Measurements from ENCODE around the gene NKG7. TPM values are rescaled to one million over a fixed set of nuclear protein-coding genes. Genes with fewer than 3 reads are reported as not detected.
"Not testable (repeated sequence)": the region's sequence is repeated elsewhere in the genome, so short reads cannot be mapped to it uniquely, and the experiment has no call there.

The NKG7 gene, protein sequence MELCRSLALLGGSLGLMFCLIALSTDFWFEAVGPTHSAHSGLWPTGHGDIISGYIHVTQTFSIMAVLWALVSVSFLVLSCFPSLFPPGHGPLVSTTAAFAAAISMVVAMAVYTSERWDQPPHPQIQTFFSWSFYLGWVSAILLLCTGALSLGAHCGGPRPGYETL
- not detected in 2 replicates for total RNA-seq
- 0.44 TPM in 1 of 2 replicates, not detected in the other for polyA plus RNA-seq

DNA sequence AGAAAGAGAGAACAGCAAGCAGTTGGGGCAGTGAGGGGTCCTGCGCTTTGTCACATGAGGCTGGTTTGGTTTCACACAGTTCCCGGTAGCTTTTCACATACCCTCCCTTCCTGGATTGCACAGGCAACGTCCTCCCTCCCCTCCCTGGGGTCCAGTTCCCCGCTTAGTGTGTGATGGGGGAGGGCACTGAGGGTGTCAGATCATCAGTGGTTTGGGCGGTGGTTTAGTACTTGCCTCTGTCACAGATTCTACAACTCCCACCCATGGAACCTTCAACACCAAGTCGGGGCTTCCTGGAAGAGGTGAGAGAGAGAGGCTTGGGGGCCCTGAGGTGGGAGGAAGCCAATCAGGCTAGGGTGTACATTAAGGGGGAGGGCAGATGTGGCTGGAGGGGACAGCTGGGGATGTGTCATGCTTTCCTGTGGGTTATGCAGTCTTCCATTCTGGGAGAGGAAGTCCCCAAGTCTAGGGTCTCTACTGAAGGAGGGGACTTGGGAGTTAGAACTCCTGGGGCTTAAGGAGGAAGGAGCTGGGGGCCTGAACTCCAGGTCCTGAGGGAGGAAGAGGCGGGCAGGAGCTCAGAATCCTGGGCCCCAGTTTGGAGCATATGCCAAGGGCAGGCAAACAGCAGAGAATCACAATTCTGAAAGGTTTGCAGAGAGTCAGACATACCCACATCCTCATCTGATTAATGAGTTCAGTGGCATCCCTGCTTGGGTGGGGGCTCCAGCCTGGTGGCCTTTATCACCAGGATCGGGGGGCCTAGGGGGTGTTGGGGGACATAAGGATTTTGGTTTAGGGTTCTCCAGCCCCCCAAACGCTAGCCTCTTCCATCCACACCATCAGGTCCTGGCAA, at the start of gene NKG7:
Gene NKG7, minus strand, starts transcription at position 6 of the 856 bp plus-strand sequence. CDS start 119 bp downstream, outside the sequence.
- TF ChIP-seq EZH2phosphoT487 (IDR thresholded peaks at IDR 0.05; ENCODE audit: low read depth, severe bottlenecking, unreplicated experiment), result no peak
- no peak for TF ChIP-seq CTCF (IDR thresholded peaks at IDR 0.05; ENCODE audit: poor library complexity)
- TF ChIP-seq EZH2 (IDR thresholded peaks at IDR 0.05; ENCODE audit: borderline replicate concordance), result no peak
- Histone ChIP-seq H3K9me3 (ENCODE audit: low read depth) (no peaks in the 10 kb centered on the region), H4K20me1 (ENCODE audit: insufficient read depth, poor library complexity, severe bottlenecking) (no peaks in the 10 kb centered on the region), H3K79me2 (no peaks in the 10 kb centered on the region), H3K36me3 (replicated peaks; ENCODE audit: insufficient read depth, low read depth) (no peaks in the 10 kb centered on the region), H3K27me3 (no peaks in the 10 kb centered on the region), H3K4me2 (no peak within 1 kb of the TSS), H3K4me3 (no peak within 1 kb of the TSS), H3K27ac (no peak within 1 kb of the TSS), H3K4me1 (ENCODE audit: insufficient read depth) (peaks cover 7% of the 10 kb centered on the region), H3K9me2 (replicated peaks; ENCODE audit: insufficient read depth) (no peaks in the 10 kb centered on the region), H2AFZ (no peak within 1 kb of the TSS)
- no peak for DNase-seq (ENCODE audit: low spot score)
- WGBS (ENCODE audit: low lambda C conversion rate, missing lambda C conversion rate), result 67% methylated on average over 9 of the region's 9 CpGs

GRCh38 chr19:51422053-51422448, 49.6 kb upstream of the NKG7 start:
- peak; percentile 93 for DNase-seq (ENCODE audit: low spot score)
- H3K36me3 ChIP-seq (replicated peaks; ENCODE audit: insufficient read depth, low read depth), result no peaks in the 10 kb centered on the region
- no peak overlapping the region for H3K27ac ChIP-seq
- TF ChIP-seq CTCF (IDR thresholded peaks at IDR 0.05; ENCODE audit: poor library complexity) (peak; percentile 93), EZH2phosphoT487 (IDR thresholded peaks at IDR 0.05; ENCODE audit: low read depth, severe bottlenecking, unreplicated experiment) (no peak)
- H3K4me2 ChIP-seq, result no peak overlapping the region
- no peaks in the 10 kb centered on the region for H3K9me3 ChIP-seq (ENCODE audit: low read depth)
- no peaks in the 10 kb centered on the region for H3K27me3 ChIP-seq
- no peaks in the 10 kb centered on the region for H3K79me2 ChIP-seq
- H4K20me1 ChIP-seq (ENCODE audit: insufficient read depth, poor library complexity, severe bottlenecking), result no peaks in the 10 kb centered on the region
- H3K9me2 ChIP-seq (replicated peaks; ENCODE audit: insufficient read depth), result no peaks in the 10 kb centered on the region
- no peak overlapping the region for H3K4me3 ChIP-seq
- 7% methylated on average over 19 of the region's 19 CpGs for WGBS (ENCODE audit: low lambda C conversion rate, missing lambda C conversion rate)
- no peak overlapping the region for H2AFZ ChIP-seq
- no peaks in the 10 kb centered on the region for H3K4me1 ChIP-seq (ENCODE audit: insufficient read depth)

DNA sequence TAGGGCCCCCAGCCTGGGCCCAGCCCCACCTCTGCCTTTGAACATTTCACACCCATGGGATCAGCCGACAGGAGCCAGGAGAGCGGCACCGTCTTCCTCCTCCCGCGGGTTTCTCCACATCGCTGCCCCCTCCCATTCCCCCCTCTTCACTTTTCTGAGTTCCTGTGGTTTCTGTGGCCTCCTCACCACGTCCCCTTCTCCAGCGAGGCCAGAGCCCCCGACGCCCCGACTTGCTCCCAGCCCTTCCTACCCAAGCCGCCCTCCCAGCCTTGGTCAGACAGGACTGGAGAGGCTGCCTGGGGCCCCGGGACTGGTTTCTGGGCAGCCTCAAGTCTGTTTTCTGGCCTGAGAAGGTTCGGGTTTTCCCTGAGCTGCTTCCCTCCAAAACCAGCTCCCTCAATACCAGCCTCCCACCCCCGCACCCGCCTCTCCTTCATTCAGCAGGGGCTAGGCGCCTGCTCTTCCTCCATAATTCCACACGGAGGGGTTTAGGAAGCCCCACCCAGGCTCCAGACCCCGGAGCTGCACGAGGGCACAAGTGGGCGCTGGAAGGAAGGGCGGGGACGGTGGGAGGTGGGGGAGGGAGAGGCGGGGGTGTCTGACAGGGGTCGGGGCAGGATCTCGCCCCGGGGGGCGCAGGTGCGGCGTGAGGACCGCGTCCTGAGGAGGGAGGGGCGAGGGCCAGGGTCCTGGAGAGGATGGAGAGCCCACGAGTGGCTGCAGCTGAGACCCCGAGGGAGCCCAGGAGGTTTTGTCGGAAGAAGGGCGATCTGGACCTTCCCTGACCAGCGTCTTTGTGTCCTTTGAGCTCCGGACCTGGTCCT, 49.0 kb upstream of the NKG7 start:
- TF ChIP-seq CTCF (IDR thresholded peaks at IDR 0.05; ENCODE audit: poor library complexity) (no peak), EZH2 (IDR thresholded peaks at IDR 0.05; ENCODE audit: borderline replicate concordance) (no peak), EZH2phosphoT487 (IDR thresholded peaks at IDR 0.05; ENCODE audit: low read depth, severe bottlenecking, unreplicated experiment) (no peak)

GRCh38 chr19:51420511-51420910, 48.1 kb upstream of the NKG7 start:
- not testable (repeated sequence) for H3K4me1 ChIP-seq (ENCODE audit: insufficient read depth); H3K27me3 ChIP-seq; H3K9me3 ChIP-seq (ENCODE audit: low read depth); H3K27ac ChIP-seq; H3K36me3 ChIP-seq (replicated peaks; ENCODE audit: insufficient read depth, low read depth); H3K9me2 ChIP-seq (replicated peaks; ENCODE audit: insufficient read depth); H3K79me2 ChIP-seq; H3K4me2 ChIP-seq; DNase-seq (ENCODE audit: low spot score); H4K20me1 ChIP-seq (ENCODE audit: insufficient read depth, poor library complexity, severe bottlenecking); H3K4me3 ChIP-seq; H2AFZ ChIP-seq
- WGBS (ENCODE audit: low lambda C conversion rate, missing lambda C conversion rate), result 89% methylated on average over 11 of the region's 11 CpGs

More for the DNA sequence above, 49.0 kb upstream of the NKG7 start:
- Histone ChIP-seq H2AFZ (no peak overlapping the region), H3K79me2 (no peaks in the 10 kb centered on the region), H3K36me3 (replicated peaks; ENCODE audit: insufficient read depth, low read depth) (no peaks in the 10 kb centered on the region), H3K4me2 (no peak overlapping the region), H3K9me2 (replicated peaks; ENCODE audit: insufficient read depth) (no peaks in the 10 kb centered on the region), H3K4me3 (no peak overlapping the region), H4K20me1 (ENCODE audit: insufficient read depth, poor library complexity, severe bottlenecking) (no peaks in the 10 kb centered on the region), H3K4me1 (ENCODE audit: insufficient read depth) (no peaks in the 10 kb centered on the region), H3K27me3 (no peaks in the 10 kb centered on the region), H3K27ac (no peak overlapping the region), H3K9me3 (ENCODE audit: low read depth) (no peaks in the 10 kb centered on the region)
- WGBS (ENCODE audit: low lambda C conversion rate, missing lambda C conversion rate), result 35% methylated on average over 22 of the region's 39 CpGs
- no peak for DNase-seq (ENCODE audit: low spot score)
